ENCODE measurements around the gene PRPF39. TPM values are rescaled to one million over a fixed set of nuclear protein-coding genes. Genes with fewer than 3 reads are reported as not detected.
"Not testable (repeated sequence)": the region's sequence is repeated elsewhere in the genome, so short reads cannot be mapped to it uniquely, and the experiment has no call there.

The PRPF39 gene, protein sequence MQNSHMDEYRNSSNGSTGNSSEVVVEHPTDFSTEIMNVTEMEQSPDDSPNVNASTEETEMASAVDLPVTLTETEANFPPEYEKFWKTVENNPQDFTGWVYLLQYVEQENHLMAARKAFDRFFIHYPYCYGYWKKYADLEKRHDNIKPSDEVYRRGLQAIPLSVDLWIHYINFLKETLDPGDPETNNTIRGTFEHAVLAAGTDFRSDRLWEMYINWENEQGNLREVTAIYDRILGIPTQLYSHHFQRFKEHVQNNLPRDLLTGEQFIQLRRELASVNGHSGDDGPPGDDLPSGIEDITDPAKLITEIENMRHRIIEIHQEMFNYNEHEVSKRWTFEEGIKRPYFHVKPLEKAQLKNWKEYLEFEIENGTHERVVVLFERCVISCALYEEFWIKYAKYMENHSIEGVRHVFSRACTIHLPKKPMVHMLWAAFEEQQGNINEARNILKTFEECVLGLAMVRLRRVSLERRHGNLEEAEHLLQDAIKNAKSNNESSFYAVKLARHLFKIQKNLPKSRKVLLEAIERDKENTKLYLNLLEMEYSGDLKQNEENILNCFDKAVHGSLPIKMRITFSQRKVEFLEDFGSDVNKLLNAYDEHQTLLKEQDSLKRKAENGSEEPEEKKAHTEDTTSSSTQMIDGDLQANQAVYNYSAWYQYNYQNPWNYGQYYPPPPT
- 29.2 TPM for total RNA-seq

DNA sequence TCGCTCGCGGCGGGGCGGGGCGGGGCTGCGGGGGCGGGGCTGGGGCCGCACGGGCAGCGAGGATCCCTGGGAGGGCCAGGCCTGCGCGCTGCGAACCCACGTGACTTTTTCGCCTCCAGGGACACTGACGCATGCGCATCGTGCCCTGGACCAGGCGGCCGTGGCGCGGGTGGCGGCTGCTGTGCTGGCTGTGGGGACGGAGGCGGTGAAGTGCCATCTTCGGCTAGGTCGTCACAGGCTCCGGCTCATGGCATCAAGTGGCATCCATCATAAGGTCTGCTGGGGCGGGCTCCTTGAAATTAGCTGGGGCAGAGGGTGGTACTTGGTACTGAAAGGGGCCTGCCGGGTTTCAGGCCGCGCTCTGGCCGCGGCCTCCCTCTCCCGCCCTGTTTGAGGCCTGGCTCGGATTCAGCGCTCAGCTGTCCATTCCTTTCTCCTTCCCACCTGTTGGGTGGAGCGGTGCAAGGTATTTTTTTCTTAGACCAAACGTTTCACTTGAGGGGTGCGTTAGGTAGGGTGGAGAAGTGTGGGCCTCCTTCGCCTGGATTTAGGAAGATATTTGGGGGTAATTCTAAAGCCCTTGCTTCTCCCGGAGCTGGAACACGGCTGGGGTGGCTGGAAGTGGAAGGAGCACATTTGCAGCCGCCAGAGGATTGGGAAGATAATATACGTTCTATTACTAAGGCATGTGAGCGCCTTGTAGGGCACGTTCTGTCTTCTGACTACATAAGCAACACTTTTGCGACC lies at the start of gene PRPF39:
Gene PRPF39 (plus strand): TSS at position 141 of the 747 bp plus-strand sequence. CDS start 11,124 bp downstream, outside the sequence.
- peak; percentile 96 for DNase-seq (ENCODE audit: low spot score)

DNA sequence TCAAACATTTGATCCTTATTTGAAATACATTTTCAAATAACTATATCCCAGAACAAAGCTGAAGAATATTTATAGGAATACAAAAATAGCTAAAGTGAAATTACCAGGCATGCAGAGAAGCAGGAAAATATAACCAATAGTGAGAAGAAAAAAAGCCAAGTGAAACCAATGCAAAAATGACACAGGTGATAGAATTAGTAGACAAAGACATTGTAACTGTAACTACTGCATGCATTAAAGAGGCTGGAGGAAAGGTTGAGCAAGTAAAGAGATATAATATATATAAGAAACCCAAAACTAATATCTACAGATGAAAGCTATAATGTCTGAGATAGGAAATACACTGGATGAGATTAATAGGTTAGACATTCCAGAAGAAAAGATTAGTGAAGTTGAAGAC lies 49.2 kb upstream of the PRPF39 start:
- DNase-seq (ENCODE audit: low spot score): no peak

DNA sequence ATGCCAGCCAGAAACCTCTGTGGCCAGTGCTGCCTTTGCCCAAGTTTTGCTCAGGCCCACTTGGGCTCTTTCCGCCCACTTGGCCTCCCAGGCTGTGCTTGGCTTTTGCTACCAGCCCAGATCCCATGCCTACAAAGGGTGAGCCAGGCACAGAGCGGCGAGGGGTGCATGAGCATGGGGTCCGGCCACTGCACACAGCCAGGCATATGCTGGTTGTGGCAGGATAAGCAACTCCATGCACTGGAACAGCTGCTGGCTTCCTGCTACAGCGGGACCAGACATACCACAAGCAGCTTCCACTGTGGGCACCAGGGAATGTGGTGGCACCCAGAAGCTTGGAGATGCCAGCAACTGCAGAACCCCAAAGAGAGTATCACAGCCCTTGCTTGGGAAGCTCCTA lies 45.7 kb upstream of the PRPF39 start:
- no peak for DNase-seq (ENCODE audit: low spot score)

DNA sequence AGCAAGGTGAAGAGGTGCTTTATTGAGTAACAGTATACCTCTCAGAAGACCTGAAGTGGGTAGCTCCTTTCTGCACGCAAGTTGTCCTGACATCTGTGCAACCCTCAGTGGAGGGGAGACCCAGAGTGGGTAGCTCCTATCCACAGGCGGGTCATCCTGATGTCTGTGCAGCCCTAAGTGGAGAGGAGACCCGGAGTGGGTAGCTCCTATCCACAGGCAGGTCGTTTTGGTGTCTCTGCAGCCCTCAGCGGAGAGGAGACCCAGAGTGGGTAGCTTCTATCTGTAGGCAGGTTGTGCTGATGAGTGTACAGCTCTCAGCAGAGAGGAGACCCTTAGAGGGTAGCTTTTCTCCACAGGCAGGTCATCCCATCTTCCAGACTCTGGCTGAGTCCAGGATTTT lies 45.1 kb upstream of the PRPF39 start:
- no peak for DNase-seq (ENCODE audit: low spot score)

DNA sequence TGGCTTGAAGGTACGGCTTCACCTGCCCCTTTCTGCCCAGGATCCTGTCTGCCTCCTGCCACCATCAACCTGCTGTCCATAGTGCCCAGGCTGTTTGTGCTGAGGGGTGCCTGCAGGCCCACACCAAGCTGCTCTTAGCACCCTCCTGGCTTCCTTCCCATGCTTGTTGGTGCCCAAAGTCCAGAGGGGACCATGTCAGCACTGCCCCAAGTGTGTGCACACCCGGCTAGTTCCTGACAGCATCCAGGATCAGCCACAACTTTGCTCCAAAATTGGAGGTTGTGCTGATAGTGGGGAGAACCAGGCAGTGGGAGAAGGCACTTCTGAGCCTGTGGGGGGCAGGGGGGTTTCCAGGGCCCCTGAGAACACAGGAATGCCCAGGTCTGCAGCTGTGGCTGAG lies 44.5 kb upstream of the PRPF39 start:
- DNase-seq (ENCODE audit: low spot score): no peak

DNA sequence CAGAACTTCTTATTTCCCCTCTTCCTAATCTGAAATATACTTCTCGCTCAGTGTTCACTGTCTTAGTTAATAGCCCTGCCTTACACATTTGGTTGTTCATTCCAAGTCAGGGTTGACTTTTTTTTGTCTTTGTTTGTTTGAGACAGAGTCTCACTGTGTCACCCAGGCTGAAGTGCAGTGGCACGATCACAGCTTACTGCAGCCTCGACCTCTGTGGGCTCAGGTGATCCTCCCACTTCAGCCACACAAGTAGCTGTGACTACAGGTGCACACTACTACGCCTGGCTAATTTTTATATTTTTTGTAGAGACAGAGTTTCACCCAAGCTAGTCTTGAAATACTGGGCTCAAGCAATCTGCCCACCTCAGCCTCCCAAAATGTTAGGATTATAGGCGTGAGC lies 42.3 kb upstream of the PRPF39 start:
- DNase-seq (ENCODE audit: low spot score): no peak

DNA sequence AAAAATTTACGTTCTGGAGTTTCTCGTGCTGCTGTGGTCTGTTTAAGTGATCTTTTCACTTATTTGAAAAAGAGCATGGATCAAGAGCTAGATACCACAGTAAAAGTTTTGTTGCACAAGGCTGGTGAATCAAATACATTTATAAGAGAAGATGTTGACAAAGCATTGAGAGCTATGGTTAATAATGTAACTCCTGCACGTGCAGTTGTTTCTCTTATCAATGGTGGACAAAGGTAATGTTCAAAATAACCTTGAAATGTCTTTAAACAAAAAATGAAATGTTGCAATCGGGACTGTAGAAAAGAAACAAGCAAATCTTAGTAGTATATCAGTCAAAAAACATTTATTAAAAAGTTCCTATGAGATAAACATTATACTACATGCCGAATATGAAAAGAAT lies 39.3 kb upstream of the PRPF39 start:
- DNase-seq (ENCODE audit: low spot score): no peak

DNA sequence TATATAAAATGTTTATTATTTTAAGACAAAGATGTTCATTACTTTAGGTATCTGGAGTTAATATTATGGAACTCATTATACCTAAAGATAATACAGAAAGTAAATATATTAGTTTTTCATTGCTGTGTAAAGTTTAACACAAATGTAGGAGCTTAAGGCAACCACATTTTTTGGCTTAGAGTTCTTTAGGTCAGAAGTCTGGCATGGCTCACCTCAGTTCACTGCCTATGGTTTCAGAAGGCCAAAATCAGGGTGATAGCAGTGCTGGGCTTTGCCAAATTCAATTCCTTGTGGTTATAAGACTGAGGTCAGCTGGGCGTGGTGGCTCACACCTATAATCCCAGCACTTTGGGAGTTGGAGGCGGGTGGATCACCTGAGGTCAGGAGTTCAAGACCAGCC lies 35.5 kb upstream of the PRPF39 start:
- no peak for DNase-seq (ENCODE audit: low spot score)

DNA sequence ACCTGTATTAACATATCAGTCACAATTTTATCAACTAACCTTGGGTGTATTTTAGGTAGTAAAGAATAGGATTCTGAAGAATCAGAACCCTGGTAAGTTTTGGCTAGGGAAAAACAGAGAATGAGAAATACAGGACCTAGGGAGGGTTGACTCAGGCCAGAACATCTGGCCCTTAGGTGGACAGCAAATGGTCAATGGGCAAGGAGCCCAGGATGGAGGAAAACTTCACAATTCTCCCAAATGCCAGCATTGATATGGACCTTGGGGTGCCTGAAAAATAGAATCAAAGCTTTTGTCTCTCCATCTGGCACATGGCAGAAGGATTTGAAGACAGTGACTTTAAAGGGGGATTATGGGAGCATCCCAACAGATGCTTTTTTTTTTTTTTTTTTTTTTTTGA lies 32.7 kb upstream of the PRPF39 start:
- no peak for DNase-seq (ENCODE audit: low spot score)

DNA sequence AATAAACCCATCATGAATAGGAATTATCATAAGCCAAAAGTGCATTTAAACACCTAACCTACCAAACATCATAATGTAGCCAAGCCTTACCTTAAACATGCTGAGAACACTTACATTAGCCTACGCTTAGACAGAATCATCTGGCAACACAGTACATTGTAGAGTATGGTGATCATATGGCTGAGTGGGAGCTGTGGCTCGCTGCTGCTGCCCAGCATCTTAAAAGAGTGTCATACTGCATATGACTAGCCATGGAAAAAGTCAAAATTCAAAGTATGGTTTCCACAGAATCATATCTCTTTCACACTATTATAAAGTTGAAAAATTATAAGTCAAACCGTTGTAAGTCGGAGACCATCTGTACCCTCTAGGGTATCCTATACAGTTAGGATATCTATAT lies 32.0 kb upstream of the PRPF39 start:
- DNase-seq (ENCODE audit: low spot score): no peak

DNA sequence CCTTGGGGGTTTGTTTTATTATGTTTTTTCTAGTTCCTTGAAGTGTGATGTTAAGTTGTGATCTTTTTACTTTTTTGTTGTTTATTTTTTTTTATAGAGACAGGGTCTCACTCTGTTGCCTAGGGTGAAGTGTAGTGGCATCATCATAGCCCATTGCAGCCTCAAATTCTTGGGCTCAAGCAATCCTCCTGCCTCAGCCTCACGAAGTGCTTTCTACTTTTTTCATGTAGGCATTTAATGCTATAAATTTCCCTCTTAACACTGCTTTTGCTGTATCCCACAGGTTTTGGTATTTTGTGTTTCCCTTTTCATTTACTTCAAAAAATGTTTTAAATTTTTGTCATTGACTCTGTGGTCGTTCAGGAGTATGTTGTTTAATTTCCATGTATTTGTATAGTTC lies 26.6 kb upstream of the PRPF39 start:
- no peak for DNase-seq (ENCODE audit: low spot score)

DNA sequence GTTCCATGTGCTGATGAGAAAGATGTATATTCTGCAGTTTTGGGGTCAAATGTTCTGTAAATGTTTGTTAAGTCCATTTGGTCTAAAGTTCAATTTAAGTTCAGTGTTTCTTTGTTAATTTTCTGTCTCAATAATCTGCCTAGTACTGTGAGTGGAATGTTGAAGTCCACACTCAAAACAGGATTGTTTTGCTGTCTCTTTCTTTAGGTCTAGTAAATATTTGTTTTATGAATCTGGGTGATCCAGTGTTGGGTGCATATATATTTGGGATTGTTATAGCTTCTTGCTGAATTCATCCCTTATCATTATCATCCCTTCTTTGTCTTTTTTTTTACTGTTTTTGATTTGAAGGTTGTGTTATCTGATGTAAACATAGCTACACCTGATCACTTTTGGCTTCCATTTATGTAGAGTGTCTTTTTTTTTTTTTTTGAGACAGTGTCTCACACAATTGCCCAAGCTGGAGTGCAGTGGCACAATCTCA lies 26.0 kb upstream of the PRPF39 start:
- no peak for DNase-seq (ENCODE audit: low spot score)

DNA sequence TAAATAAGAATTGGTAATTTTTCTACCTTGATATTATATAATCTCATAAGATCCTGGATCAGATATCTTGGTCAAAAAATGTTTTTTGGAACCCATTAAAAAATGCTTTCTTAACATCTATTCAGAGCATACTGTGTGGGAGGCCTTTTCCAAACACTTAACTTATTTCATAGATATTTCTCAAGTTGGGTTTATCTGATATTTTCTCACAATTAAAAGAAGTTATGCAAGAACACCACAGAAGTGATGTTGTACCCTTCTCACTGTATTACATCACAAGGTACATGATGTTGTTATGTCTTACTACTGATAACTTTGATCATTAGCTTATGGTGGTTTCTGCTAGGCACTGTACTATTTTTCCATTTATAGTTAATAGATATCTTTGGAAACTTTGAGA lies 23.4 kb upstream of the PRPF39 start:
- DNase-seq (ENCODE audit: low spot score): no peak

DNA sequence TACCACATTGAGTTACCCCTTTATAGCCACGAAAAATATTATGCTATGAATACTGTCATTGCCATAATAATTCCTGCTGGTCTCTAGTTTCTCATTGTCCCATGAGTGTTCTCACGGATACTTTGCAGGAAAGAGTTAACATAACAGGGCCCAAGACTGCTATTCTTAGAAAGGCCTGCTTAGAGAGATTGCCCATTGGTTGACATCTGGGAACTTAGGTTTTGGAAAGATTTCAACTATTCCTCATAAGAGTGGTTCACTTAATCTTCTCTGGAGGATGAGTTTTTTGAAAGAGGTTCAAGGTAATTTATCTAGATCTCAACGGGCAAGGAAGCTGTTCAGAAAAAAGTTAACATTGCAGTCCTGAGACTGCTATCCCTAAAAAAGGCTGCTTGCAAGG lies 18.4 kb upstream of the PRPF39 start:
- DNase-seq (ENCODE audit: low spot score): no peak

DNA sequence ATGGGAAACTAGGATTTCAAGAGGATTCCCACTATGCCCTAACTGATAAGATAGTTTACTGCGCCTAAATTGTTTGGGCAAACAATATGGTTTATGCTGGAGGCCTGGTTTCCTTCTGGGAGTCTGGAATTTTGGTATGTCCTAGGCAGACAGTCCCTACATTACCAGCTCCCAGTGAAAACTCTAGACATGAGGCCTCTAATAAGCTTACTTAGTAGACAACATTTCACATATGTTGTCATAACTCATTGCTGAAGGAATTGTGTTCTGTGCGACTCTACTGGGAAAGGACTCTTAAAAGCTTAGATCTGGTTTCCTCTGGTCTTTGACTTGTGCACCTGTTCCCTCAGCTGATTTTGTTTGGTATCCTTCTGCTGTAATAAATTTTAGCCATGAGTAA lies 18.0 kb upstream of the PRPF39 start:
- no peak for DNase-seq (ENCODE audit: low spot score)

DNA sequence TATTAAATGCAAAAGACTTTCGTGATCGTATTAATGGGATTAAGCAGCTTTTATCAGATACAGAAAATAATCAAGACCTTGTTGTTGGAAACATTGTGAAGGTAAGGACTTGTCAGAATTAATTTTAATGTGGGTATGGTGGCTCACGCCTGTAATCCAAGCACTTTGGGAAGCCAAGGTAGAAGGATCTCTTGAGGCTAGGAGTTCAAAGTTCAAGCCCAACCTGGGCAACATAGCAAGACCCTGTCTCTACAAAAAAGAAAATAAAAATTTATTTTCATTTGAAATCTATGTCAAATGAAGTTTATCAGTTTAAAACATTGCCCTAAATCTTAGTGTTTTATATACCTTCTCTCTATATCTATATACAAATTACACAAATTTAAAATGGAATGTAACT lies 17.2 kb upstream of the PRPF39 start:
- DNase-seq (ENCODE audit: low spot score): no peak

DNA sequence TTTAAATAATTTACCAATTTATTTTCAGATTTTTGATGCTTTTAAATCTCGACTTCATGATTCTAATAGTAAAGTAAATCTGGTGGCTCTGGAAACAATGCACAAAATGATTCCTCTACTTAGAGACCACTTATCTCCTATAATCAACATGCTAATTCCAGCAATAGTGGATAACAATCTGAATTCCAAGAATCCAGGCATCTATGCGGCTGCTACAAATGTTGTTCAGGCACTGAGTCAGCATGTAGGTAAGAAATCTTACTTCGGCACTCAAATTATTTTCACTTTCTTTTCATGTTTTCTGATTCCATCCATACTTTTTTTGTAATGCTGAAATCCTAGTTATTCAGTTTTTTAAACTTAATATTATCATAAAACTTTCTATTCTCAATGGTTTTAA lies 15.5 kb upstream of the PRPF39 start:
- DNase-seq (ENCODE audit: low spot score): no peak

DNA sequence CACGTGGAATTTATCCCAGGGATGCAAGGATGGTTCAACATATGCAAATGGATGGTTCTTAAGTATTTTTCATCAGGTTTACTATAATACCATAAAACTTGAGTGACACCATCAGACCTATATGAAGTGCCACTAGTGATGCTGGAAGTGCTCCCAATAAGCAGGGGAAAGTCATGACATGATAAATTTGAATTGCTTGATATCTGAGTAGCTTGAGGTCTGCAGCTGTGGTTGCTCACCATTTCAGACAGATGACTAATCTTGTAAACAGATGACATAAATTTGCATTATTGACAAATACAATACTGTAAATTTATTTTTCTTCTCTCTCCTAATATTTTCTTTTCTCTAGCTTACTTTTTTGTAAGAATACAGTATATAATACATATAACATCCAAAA lies 13.7 kb upstream of the PRPF39 start:
- no peak for DNase-seq (ENCODE audit: low spot score)

DNA sequence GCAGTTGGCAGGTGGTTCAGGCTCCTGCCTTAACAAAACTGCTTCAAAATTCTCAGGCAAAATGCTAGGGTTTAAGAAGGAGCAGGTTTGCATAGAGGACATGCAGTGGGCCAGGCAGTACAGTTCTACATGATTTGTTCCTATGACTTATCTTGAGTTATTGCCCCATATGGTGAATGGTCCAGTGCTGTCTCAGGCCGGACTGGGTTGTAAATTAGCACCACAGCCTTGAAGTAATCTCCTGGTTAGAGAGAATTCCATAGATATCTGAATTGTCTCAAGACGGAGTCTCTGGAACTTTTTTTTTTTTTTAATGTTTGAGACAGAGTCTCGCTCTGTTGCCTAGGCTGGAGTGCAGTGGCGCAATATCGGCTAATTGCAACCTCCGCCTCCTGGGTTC lies 11.8 kb upstream of the PRPF39 start:
- no peak for DNase-seq (ENCODE audit: low spot score)

DNA sequence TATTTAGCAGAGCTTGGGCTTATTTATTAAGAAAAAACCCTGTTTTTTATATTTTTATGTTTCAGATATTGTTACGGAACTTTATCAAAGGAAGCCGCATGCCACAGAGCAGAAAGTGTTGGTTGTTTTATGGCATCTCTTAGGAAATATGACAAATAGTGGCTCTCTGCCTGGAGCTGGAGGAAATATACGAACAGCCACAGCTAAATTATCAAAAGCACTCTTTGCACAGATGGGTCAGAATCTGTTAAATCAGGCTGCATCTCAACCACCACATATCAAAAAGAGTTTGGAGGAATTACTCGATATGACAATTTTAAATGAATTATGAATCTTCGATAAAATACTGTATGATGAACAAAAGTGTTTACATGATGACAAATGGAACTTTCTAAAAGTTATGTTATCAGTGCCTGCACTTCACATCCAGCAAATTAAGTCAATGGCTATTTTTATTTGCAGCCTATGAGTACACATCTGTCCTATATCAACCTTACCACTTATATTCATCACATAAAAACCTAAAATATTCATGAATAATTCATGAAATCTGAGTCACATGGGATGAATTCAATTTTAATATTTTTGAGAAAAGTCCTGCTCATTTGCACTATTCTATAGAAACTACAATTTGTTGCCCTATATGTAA lies 10.6 kb upstream of the PRPF39 start:
- DNase-seq (ENCODE audit: low spot score): no peak

DNA sequence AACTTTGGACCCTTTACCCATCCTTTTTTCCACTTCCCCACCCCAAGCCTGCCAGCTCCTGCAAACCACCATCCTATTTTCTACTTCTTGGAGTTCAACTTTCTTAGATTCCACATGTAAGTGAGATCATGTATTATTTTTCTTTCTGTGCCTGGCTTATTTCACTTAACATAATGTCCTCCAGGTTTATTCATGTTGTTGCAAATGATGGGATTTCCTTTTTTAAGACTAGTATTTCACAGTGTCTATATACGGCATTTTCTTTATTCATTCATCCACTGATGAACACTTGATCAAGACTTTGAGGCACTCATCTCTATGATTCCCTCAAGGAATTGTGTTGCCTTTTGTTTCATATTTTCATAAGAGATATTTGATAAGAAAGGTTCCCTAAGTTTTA lies 5.6 kb upstream of the PRPF39 start:
- no peak for DNase-seq (ENCODE audit: low spot score)

DNA sequence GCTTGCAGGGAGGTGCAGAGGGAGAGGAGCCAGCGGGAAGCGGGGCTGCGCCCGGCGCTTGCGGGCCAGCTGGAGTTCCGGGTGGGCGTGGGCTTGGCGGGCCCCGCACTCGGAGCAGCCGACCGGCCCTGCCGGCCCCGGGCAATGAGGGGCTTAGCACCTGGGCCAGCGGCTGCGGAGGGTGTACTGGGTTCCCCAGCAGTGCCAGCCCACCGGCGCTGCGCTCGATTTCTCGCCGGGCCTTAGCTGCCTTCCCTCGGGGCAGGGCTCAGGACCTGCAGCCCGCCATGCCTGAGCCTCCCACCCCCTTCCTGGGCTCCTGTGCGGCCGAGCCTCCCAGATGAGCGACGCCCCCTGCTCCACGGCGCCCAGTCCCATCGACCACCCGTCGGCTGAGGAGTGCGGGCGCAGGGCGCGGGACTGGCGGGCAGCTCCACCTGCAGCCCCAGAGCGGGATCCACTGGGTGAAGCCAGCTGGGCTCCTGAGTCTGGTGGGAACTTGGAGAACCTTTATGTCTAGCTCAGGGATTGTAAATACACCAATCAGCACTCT lies 3.4 kb upstream of the PRPF39 start:
- not testable (repeated sequence) for DNase-seq (ENCODE audit: low spot score)
